GM20431 (cell line): Measurements from ENCODE around the gene SUGCT.
"Not testable (repeated sequence)": the region's sequence is repeated elsewhere in the genome, so short reads cannot be mapped to it uniquely, and the experiment has no call there.

ENCODE experiments used
- in situ Hi-C: fragments of 300-500 bp; cut with MseI, MboI; formaldehyde crosslinking; loops from one replicate; pipeline ENCODE4 v1.15.0; 2020; ENCODE audit warnings: low sequenced_read_pairs; ENCODE audit not compliant: unreplicated experiment

The SUGCT gene

GRCh38 chr7:40640566-40640965 is 505.8 kb downstream of the SUGCT start:
- in situ Hi-C loops: no loop called here

- in situ Hi-C loops: no loop called here
Observed at GRCh38 chr7:40641701-40642100, 506.9 kb downstream of the SUGCT start.

GRCh38 chr7:40643664-40644063 is 508.9 kb downstream of the SUGCT start:
- in situ Hi-C loops: no loop called here

GRCh38 chr7:40644454-40645188 is 509.8 kb downstream of the SUGCT start:
- in situ Hi-C loops: no loop called here

- in situ Hi-C loops: no loop called here
Observed at GRCh38 chr7:40645197-40645596, 510.4 kb downstream of the SUGCT start.

- in situ Hi-C loops: no loop called here
Observed at GRCh38 chr7:40646717-40647116, 511.9 kb downstream of the SUGCT start.

GRCh38 chr7:40647719-40648118 is 512.9 kb downstream of the SUGCT start:
- in situ Hi-C loops: no loop called here

- in situ Hi-C loops: no loop called here
Observed at GRCh38 chr7:40649247-40649646, 514.4 kb downstream of the SUGCT start.

GRCh38 chr7:40650903-40651302 is 516.1 kb downstream of the SUGCT start:
- in situ Hi-C loops: not testable (repeated sequence)

- in situ Hi-C loops: no loop called here
Observed at GRCh38 chr7:40654171-40654570, 519.4 kb downstream of the SUGCT start.

GRCh38 chr7:40655426-40655825 is 520.6 kb downstream of the SUGCT start:
- in situ Hi-C loops: no loop called here

- in situ Hi-C loops: no loop called here
Observed at GRCh38 chr7:40656349-40656748, 521.5 kb downstream of the SUGCT start.

GRCh38 chr7:40658729-40659128 is 523.9 kb downstream of the SUGCT start:
- in situ Hi-C loops: no loop called here

- in situ Hi-C loops: no loop called here
Observed at GRCh38 chr7:40659231-40659630, 524.4 kb downstream of the SUGCT start.

GRCh38 chr7:40673285-40673684 is 538.5 kb downstream of the SUGCT start:
- in situ Hi-C loops: no loop called here

- in situ Hi-C loops: no loop called here
Observed at GRCh38 chr7:40674316-40674715, 539.5 kb downstream of the SUGCT start.

GRCh38 chr7:40675741-40676140 is 540.9 kb downstream of the SUGCT start:
- in situ Hi-C loops: no loop called here

GRCh38 chr7:40676221-40676620 is 541.4 kb downstream of the SUGCT start:
- in situ Hi-C loops: no loop called here

- in situ Hi-C loops: no loop called here
Observed at GRCh38 chr7:40680657-40681056, 545.9 kb downstream of the SUGCT start.

GRCh38 chr7:40682696-40683095 is 547.9 kb downstream of the SUGCT start:
- in situ Hi-C loops: no loop called here

- in situ Hi-C loops: no loop called here
Observed at GRCh38 chr7:40694026-40694809, 559.4 kb downstream of the SUGCT start.

GRCh38 chr7:40694991-40695390 is 560.2 kb downstream of the SUGCT start:
- in situ Hi-C loops: no loop called here
